BE2C (cell line): ENCODE measurements around the gene ZBED1.
"Not testable (repeated sequence)": the region's sequence is repeated elsewhere in the genome, so short reads cannot be mapped to it uniquely, and the experiment has no call there.

Experiments used
- DNase-seq: peaks from one replicate; pipeline ENCODE4 v3.0.0-alpha.2; 2020
- H3K27me3 ChIP-seq: fragments of 250-450 bp; sonication (Bioruptor Pico); 2 replicates; pipeline ENCODE4 v1.5.1; 2020; ENCODE audit warnings: mild to moderate bottlenecking
- H3K36me3 ChIP-seq: fragments of 250-450 bp; sonication (Bioruptor Pico); 2 replicates; pipeline ENCODE4 v1.5.1; 2020; ENCODE audit warnings: mild to moderate bottlenecking
- H3K4me1 ChIP-seq: fragments of 250-450 bp; sonication (Bioruptor Pico); 2 replicates; pipeline ENCODE4 v1.5.1; 2020
- H3K4me3 ChIP-seq: 2 replicates; pipeline ENCODE4 v1.5.1; 2011; ENCODE audit warnings: low read depth, low read length
- H3K9me3 ChIP-seq: fragments of 250-450 bp; sonication (Bioruptor Pico); 2 replicates; pipeline ENCODE4 v1.5.1; 2020
- TF ChIP-seq, protein P1 (sequence below): IDR thresholded peaks from 2 replicates; pipeline ENCODE4 v1.5.1; 2012; ENCODE audit warnings: mild to moderate bottlenecking, low read depth, low read length

The ZBED1 gene

DNA sequence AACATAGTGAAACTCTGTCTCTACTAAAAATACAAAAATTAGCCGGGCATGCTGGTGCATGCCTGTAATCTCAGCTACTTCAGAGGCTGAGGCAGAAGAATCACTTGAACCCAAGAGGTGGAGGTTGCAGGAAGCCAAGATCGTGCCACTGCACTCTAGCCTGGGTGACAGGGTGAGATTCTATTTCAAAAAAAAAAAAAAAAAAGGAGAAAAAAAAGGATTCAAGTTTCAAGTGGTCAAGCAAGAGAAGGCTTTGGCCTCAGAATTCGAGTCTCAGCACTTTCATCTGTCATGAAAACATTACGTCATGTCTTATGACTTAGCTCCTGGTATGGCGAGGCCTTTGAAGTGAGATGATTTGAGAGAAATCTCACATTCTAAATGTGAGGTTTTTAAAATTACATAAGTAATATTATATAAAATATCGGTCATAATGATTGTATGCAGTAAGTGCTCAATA lies 21.2 kb upstream of the ZBED1 start:
- H3K9me3 ChIP-seq: no peaks in the 10 kb centered on the region
- no peak for DNase-seq
- H3K27me3 ChIP-seq: no peaks in the 10 kb centered on the region
- H3K36me3 ChIP-seq: no peaks in the 10 kb centered on the region
- no peak overlapping the region for H3K4me3 ChIP-seq
- TF ChIP-seq, protein P1, sequence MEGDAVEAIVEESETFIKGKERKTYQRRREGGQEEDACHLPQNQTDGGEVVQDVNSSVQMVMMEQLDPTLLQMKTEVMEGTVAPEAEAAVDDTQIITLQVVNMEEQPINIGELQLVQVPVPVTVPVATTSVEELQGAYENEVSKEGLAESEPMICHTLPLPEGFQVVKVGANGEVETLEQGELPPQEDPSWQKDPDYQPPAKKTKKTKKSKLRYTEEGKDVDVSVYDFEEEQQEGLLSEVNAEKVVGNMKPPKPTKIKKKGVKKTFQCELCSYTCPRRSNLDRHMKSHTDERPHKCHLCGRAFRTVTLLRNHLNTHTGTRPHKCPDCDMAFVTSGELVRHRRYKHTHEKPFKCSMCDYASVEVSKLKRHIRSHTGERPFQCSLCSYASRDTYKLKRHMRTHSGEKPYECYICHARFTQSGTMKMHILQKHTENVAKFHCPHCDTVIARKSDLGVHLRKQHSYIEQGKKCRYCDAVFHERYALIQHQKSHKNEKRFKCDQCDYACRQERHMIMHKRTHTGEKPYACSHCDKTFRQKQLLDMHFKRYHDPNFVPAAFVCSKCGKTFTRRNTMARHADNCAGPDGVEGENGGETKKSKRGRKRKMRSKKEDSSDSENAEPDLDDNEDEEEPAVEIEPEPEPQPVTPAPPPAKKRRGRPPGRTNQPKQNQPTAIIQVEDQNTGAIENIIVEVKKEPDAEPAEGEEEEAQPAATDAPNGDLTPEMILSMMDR: no peak
- no peaks in the 10 kb centered on the region for H3K4me1 ChIP-seq

DNA sequence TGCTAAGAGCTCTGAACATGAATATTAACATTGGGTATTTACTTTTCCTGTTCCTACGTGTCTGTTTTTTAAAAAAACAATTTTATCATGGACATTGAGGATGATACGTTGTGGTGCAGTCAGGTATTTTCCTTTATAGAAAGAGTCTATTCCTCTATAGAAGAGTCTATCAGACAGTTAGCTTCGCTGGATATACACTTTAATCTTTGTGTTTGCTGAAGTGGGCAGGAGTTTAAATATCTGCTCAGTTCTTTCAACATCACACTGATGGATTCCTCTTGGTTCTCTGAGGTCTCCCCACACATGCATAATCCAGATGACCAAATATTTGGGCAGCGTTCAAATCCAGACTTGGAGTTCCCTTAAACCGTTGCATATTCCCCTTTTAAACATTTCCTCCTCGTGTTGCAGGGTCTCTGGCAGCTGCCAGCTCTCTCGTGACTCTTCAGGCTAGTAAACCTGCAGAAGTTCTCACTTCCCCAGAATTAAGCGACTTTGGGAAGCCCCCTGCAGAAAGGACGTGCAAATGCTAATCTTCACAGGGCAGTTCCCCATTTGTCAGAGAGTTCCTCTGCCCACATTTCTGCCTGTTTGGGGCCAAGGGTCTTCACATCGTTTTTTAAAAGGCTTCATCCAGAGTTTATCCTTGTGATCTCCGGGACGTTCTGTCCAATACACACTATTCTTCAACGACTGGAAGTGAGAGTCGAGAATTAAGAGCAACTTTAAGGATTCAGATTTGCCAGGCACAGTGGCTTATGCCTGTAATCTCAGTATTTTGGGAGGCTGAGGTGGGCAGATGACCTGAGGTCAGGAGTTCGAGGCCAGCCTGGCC lies 20.5 kb upstream of the ZBED1 start:
- Histone ChIP-seq H3K4me3 (no peak overlapping the region), H3K4me1 (no peaks in the 10 kb centered on the region), H3K27me3 (no peaks in the 10 kb centered on the region), H3K9me3 (no peaks in the 10 kb centered on the region), H3K36me3 (no peaks in the 10 kb centered on the region)
- no peak for DNase-seq
- TF ChIP-seq, protein P1: no peak

DNA sequence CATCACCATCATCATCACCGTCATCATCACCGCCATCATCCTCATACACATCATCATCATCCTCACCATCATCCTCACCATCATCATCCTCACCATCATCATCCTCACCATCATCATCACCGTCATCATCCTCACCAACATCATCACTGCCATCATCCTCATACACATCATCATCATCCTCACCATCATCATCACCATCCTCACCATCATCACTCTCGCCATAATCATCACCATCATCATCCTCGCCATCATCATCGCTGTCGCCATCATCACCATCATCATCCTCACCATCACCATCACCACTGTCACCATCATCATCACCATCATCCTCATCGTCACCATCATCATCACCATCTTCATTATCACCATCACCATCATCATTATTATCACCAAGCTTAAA lies 19.8 kb upstream of the ZBED1 start:
- Histone ChIP-seq H3K4me3 (no peak overlapping the region), H3K27me3 (no peaks in the 10 kb centered on the region), H3K9me3 (no peaks in the 10 kb centered on the region), H3K36me3 (no peaks in the 10 kb centered on the region), H3K4me1 (no peaks in the 10 kb centered on the region)
- TF ChIP-seq, protein P1: no peak
- DNase-seq: no peak

DNA sequence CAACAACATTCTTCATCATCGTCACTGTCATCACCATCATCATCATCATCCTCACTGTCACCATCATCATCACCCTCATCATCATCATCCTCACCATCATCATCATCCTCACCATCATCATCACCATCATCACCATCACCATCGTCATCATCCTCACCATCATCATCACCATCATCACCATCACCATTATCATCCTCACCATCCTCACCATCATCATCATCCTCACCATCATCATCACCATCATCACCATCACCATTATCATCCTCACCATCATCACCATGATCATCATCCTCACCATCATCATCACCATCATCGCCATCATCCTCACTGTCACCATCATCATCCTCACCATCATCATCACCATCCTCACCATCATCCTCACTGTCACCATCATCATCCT lies 18.9 kb upstream of the ZBED1 start:
- not testable (repeated sequence) for H3K9me3 ChIP-seq, H3K4me1 ChIP-seq, H3K27me3 ChIP-seq, H3K4me3 ChIP-seq, DNase-seq, H3K36me3 ChIP-seq

DNA sequence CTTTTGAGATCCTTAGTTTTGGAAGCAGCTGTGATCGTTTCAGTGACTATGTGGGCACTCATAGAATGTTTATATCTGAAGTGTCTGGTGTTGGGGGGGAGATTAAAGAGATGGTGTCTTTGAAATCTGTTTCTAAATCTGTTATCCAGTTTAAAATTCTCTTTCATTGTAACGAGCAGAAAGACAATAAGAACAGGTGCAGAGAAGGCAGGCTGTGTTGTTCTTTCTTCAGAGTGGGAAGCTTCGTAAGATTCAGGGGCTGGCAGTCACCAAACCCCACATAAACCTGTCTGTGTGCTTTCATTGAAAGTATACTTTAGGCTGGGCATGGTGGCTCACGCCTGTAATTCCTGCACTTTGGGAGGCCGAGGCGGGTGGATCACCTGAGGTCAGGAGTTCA lies 16.3 kb upstream of the ZBED1 start:
- H3K4me3 ChIP-seq: no peak overlapping the region
- TF ChIP-seq, protein P1: no peak
- no peaks in the 10 kb centered on the region for H3K4me1 ChIP-seq
- DNase-seq: no peak
- H3K36me3 ChIP-seq: no peaks in the 10 kb centered on the region
- H3K9me3 ChIP-seq: no peaks in the 10 kb centered on the region
- H3K27me3 ChIP-seq: no peaks in the 10 kb centered on the region

DNA sequence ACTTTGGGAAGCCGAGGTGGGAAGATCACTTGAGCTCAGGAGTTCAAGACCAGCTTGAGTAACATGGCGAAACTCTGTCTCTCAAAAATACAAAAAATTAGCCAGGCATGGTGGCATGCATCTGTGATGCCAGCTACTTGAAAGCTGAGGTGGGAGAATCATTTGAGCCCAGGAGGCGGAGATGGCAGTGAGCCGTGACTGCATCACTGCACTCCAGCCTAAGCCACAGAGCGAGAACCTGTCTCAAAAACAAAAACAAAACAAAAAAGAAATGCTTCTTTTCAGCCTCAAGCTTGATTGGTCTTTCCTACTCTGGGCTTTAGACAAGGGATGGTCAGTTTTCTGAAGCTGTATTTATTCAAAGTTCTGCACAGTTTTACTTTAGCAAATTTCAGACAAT lies 15.8 kb upstream of the ZBED1 start:
- TF ChIP-seq, protein P1: no peak
- H3K27me3 ChIP-seq: no peaks in the 10 kb centered on the region
- no peaks in the 10 kb centered on the region for H3K9me3 ChIP-seq
- H3K36me3 ChIP-seq: no peaks in the 10 kb centered on the region
- no peak for DNase-seq
- H3K4me3 ChIP-seq: no peak overlapping the region
- no peaks in the 10 kb centered on the region for H3K4me1 ChIP-seq
